SU-DHL-6 (cell line): ENCODE data around the gene KISS1R.

ENCODE experiments used
- EZH2phosphoT487 ChIP-seq: fragments of 200-600 bp; sonication (generic), shearing (Covaris generic); conservative IDR thresholded peaks from 2 replicates; pipeline ENCODE4 v1.6.1; 2018; ENCODE audit warnings: mild to moderate bottlenecking, antibody characterized with exemption, low read length, moderate library complexity, mixed read lengths
- TF ChIP-seq, protein P1 (sequence below): fragments of 200-600 bp; sonication (generic); IDR thresholded peaks from one replicate; pipeline ENCODE4 v1.5.1; 2017; ENCODE audit warnings: antibody characterized with exemption, mild to moderate bottlenecking, low read length, moderate library complexity; ENCODE audit not compliant: insufficient read depth, poor library complexity, severe bottlenecking

DNA sequence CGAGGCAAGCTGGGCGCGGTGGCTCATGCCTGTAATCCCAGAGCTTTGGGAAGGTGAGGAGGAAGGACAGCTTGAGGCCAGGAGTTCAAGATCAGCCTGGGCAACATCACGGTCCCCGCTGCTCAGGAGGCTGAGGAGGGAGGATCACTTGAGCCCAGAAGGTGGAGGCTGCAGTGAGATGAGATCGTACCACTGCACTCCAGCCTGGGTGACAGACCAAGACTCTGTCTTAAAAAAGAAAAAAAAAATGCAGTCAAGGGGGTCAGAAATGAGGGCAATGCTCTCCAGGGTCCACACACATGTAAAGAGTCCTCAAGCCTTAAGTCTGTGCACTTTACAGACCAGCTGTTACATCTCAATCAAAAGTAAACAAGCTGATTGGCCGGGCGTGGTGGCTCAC lies 12.6 kb upstream of the KISS1R start:
- TF ChIP-seq, protein P1, sequence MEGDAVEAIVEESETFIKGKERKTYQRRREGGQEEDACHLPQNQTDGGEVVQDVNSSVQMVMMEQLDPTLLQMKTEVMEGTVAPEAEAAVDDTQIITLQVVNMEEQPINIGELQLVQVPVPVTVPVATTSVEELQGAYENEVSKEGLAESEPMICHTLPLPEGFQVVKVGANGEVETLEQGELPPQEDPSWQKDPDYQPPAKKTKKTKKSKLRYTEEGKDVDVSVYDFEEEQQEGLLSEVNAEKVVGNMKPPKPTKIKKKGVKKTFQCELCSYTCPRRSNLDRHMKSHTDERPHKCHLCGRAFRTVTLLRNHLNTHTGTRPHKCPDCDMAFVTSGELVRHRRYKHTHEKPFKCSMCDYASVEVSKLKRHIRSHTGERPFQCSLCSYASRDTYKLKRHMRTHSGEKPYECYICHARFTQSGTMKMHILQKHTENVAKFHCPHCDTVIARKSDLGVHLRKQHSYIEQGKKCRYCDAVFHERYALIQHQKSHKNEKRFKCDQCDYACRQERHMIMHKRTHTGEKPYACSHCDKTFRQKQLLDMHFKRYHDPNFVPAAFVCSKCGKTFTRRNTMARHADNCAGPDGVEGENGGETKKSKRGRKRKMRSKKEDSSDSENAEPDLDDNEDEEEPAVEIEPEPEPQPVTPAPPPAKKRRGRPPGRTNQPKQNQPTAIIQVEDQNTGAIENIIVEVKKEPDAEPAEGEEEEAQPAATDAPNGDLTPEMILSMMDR, result no peak
- no peak for TF ChIP-seq EZH2phosphoT487
